Osteocyte (in vitro differentiated cells): Measurements from ENCODE around the gene TPSD1. TPM values are rescaled to one million over a fixed set of nuclear protein-coding genes. Genes with fewer than 3 reads are reported as not detected.

Experiments
- DNase-seq: peaks from one replicate; pipeline ENCODE4 v3.0.0; 2021; ENCODE audit warnings: mixed read lengths; ENCODE audit not compliant: unreplicated experiment; ENCODE audit errors: extremely low spot score
- H3K27ac Mint-ChIP-seq: one replicate; pipeline ENCODE4 v1.8.0; 2021; ENCODE audit warnings: mild to moderate bottlenecking, mixed read lengths; ENCODE audit not compliant: unreplicated experiment
- H3K27me3 Mint-ChIP-seq: one replicate; pipeline ENCODE4 v1.8.0; 2021; ENCODE audit warnings: mixed read lengths; ENCODE audit not compliant: unreplicated experiment
- H3K36me3 Mint-ChIP-seq: one replicate; pipeline ENCODE4 v1.8.0; 2021; ENCODE audit warnings: mixed read lengths; ENCODE audit not compliant: unreplicated experiment
- H3K4me1 Mint-ChIP-seq: one replicate; pipeline ENCODE4 v1.8.0; 2021; ENCODE audit warnings: mixed read lengths; ENCODE audit not compliant: unreplicated experiment
- H3K4me3 Mint-ChIP-seq: one replicate; pipeline ENCODE4 v1.8.0; 2021; ENCODE audit warnings: mild to moderate bottlenecking, moderate library complexity, mixed read lengths; ENCODE audit not compliant: unreplicated experiment
- H3K9me3 Mint-ChIP-seq: one replicate; pipeline ENCODE4 v1.8.0; 2021; ENCODE audit warnings: mixed read lengths; ENCODE audit not compliant: unreplicated experiment
- CTCF ChIP-seq: fragments of 200-600 bp; sonication (generic); IDR thresholded peaks from 2 replicates; pipeline ENCODE4 v1.5.0; 2021; ENCODE audit warnings: antibody characterized with exemption, mild to moderate bottlenecking, moderate library complexity
- total RNA-seq: library from RNA; stranded (reverse); gene quantifications from 2 replicates; pipeline ENCODE4 v1.2.1, GENCODE V29; 2021

TPSD1 gene
- total RNA-seq, 1 donor from 2014 or later, result not detected

GRCh38 chr16:1261131-1261892 is 5.4 kb downstream of the TPSD1 start:
- peaks cover 3% of the 10 kb centered on the region for H3K4me1 Mint-ChIP-seq
- no peaks in the 10 kb centered on the region for H3K36me3 Mint-ChIP-seq
- no peak for TF ChIP-seq CTCF
- no peak for DNase-seq
- H3K9me3 Mint-ChIP-seq, result no peaks in the 10 kb centered on the region
- peaks cover 14% of the 10 kb centered on the region for H3K27me3 Mint-ChIP-seq
- no peak overlapping the region for H3K27ac Mint-ChIP-seq
- H3K4me3 Mint-ChIP-seq, result no peak overlapping the region

- H3K4me3 Mint-ChIP-seq, result no peak overlapping the region
- no peak for TF ChIP-seq CTCF
These were observed 6.5 kb downstream of the TPSD1 start for GRCh38 chr16:1262210-1262845.

GRCh38 chr16:1262846-1263221 is 7.0 kb downstream of the TPSD1 start:
- no peak for TF ChIP-seq CTCF
- peaks cover 3% of the 10 kb centered on the region for H3K4me1 Mint-ChIP-seq
- no peaks in the 10 kb centered on the region for H3K36me3 Mint-ChIP-seq
- H3K9me3 Mint-ChIP-seq, result no peaks in the 10 kb centered on the region
- H3K27me3 Mint-ChIP-seq, result peaks cover 14% of the 10 kb centered on the region
- DNase-seq, result no peak
- H3K4me3 Mint-ChIP-seq, result no peak overlapping the region
- no peak overlapping the region for H3K27ac Mint-ChIP-seq

More at GRCh38 chr16:1262210-1262845, 6.5 kb downstream of the TPSD1 start:
- DNase-seq, result no peak
- Mint-ChIP-seq H3K9me3 (no peaks in the 10 kb centered on the region), H3K27me3 (peaks cover 14% of the 10 kb centered on the region), H3K36me3 (no peaks in the 10 kb centered on the region), H3K27ac (no peak overlapping the region), H3K4me1 (peaks cover 3% of the 10 kb centered on the region)

- Mint-ChIP-seq H3K4me3 (no peak overlapping the region), H3K4me1 (peaks cover 3% of the 10 kb centered on the region), H3K27ac (no peak overlapping the region), H3K27me3 (peaks cover 14% of the 10 kb centered on the region), H3K36me3 (no peaks in the 10 kb centered on the region), H3K9me3 (no peaks in the 10 kb centered on the region)
- DNase-seq, result no peak
- TF ChIP-seq CTCF, result no peak
These were observed 7.9 kb downstream of the TPSD1 start for GRCh38 chr16:1263591-1264344.
